ENCODE measurements around the gene KLHL26.

KLHL26 gene

DNA sequence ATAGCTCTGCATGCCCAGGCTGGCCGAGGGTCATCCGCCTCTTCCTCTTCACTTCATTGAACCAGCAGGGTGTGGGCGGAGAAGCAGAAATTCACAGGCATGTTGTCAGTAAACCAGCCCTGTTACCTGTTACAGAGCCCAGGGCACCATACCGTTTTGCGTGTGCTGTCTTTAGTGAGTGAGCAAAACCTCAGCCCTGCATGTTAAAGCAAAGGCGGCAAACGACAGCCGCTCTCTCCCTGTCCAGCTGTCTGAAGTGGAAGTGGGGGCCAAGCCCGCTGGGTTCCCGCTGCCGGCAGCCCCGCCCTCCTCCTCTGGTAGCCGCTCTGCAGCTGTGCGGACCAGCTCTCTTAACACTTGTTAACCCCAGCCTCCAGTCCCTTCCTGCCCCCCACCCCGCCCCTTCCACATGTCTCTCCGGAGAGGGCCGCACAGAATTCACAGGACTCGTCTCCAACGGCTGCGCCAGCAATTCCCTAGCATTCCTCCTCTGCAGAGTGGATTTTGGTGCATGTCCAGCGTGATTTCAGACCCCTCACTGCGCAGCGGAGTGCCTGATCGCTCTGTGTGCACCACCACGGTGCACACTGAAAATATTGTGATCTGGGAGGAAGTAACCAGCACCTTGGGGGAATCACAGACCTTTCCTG, 12.7 kb downstream of the KLHL26 start:
- no peak for DNase-seq

DNA sequence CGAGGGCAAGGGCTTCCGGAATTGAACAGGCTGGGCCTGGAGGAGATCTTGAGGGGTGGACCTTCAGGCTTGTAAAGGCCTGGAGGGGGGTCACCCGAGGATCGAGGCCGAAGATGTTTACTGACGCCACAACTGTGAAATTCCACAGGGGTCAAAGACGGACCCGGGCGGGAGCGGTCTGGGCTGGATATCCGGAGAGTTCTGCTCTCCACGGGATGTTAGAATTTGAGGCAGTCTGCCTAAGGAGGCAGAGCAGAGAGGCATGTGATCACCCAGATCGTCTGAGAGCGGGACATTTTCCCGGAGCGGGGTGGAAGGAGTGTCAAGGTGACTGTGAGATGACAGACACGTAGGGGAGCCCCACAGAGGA, 13.2 kb downstream of the KLHL26 start:
- no peak for DNase-seq

DNA sequence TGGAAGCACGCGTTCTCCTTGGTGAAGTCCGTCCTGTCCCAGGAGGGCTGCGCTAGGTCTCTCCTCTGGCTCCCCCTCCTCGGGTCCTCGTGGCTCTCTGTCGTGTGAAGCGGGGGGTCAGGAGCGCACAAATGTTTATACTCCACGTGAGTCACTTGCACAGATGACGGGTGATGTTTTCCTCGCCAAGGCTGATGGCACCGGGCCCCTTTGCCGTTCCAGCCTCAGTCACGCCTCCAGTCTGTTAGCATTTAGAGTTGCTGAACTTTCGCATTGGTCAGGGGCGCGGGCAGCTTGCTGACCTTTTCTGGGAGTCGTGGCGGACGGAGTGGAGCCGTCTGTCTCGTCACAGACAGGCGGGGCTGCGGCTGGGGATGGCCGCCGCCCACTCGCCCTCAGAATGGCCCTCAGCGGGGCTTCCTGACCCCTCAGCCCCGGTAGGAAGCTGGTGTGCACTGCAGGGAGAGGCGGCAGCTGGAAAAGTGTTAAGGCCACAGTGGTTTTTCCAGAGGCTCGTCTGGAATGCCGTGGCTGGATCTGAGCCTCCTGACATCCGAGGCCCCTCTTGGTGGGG, 13.7 kb downstream of the KLHL26 start:
- no peak for DNase-seq

DNA sequence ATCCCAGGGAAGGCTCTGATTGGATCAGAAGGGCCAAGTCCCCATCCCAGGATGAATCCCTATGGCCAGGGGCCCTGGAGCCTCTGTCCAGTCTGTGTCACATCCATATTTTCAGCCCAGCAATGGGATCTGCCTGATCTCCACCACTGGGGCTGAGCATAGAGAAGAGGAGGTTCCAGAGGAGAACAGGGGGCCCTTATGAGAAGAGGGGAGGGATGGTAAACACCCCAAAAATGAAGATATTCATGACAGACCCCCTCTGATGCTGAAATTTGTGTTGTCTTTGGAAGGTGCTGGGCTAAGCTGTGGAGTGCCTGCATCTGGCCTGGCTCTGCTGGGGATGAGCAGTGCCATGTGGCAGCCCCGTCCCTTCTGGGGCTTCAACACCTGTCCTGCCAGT, 14.5 kb downstream of the KLHL26 start:
- no peak for DNase-seq

DNA sequence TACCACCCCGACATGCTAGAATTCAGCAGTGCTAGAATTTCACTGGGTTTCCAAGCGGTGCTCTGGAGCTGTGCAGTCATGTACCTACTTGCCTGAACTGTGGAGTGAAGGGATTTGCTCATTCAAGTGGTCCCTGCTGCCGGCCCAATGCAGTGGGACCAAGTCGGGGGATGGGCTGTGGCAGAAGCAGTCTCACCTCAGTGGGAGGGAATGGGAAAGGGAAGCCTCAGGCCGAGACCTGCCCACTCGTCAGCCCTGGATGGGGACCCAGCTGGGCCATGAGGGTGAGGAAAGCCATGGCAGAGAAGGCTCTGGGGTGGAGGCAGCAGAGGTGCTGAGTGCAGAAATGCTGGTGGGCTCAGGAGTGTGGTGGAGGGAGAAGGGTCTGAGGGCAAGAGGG, 14.9 kb downstream of the KLHL26 start:
- DNase-seq: no peak

DNA sequence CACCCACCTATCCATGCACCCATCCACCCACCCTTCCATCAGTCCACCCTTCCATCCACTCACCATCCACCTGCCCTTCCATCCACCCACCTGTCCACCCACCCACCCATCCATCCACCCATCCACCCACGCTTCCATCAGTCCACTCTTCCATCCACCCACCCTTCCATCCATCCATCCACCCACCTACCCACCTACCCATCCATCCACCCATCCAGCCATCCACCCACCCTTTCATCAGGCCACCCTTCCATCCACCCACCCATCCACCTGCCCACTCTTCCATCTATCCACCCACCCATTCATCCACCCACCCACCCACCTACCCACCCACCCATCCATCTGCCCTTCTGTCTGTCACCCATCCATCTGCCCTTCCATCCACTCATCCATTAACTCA, 17.0 kb downstream of the KLHL26 start:
- no peak for DNase-seq

DNA sequence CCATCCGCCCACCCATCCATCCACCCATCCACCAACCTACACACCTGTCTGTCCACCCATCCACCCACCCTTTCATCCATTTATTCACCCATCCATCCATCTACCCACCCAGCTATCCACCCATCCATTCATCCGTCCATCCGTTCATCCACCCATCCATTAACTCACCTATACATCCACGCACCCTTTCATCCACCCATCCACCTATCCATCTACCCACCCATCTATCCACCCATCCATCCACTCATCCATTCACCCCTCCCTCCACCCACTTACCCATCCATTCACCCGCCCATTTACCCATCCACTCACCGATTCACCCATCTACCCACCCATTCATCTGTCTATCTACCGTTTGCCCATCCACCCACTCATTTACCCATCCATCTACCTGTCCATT, 17.6 kb downstream of the KLHL26 start:
- DNase-seq: no peak

DNA sequence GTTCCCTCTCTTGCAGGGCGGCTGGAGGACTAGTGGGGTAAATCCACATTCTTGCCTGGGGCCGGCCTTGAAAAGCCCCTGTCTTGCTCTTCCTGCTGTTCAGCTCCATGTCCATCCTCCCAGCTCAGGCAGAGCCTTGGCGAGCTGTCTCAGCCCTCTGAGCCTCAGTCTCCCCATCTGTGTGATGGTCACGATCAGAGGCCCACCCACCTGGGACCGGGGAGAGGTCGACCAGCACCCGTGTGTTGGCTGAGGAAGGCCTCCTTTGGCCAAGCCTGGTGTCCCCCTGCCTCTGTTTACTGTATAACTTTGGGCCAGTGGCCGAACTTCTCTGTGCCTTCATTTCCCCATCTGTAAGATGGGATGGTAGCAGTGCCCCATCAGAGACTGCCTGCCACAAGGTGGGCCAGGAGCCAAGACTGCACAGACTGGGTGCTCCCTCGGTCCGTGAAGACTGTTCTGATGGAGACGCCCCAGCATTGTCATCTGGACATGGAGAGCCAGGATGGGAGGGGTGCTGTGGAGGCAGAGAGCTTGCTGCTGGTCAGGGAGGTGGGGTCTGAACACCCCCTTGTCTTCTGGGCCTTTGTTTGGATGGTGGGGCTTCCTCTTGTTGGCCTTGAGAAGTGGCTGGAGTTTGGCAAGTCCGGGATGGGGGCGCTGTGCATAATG, 18.5 kb downstream of the KLHL26 start:
- DNase-seq: no peak

DNA sequence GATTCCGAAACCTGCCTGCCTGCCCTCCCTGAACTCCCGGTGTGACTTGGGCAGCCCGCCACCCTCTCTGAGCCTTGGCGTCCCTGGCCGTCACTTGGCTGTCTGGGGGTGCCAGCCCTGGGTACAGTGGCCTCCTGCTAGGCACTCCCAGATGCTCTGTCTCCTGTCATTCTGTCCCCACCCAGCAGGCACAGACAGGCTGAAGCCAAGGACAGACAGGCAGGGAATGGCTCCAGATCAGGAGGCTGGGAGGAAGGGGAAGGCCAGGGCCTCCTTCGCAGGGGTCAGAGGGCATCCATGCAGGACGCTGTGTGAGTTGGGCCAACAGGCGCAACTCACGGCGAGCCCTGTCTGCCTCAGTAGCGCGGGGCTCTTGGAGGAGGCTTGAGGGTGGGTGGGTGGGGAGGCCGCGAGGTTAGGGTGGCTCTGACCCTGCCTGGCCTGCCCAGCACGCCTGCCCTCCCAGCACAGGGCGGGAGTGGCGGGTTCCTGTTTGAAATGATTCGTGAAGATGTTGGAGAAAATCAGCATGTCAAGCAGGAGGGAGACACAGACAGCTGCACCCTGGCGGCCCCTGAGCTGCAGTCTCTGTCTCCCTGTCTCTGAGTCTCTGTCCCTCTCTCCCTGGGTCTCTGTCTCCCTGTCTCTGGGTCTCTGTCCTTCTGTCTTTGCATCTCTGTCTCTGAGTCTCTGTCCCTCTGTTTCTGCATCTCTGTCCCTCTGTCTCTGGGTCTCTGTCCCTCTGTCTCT, 19.7 kb downstream of the KLHL26 start:
- no peak for DNase-seq

DNA sequence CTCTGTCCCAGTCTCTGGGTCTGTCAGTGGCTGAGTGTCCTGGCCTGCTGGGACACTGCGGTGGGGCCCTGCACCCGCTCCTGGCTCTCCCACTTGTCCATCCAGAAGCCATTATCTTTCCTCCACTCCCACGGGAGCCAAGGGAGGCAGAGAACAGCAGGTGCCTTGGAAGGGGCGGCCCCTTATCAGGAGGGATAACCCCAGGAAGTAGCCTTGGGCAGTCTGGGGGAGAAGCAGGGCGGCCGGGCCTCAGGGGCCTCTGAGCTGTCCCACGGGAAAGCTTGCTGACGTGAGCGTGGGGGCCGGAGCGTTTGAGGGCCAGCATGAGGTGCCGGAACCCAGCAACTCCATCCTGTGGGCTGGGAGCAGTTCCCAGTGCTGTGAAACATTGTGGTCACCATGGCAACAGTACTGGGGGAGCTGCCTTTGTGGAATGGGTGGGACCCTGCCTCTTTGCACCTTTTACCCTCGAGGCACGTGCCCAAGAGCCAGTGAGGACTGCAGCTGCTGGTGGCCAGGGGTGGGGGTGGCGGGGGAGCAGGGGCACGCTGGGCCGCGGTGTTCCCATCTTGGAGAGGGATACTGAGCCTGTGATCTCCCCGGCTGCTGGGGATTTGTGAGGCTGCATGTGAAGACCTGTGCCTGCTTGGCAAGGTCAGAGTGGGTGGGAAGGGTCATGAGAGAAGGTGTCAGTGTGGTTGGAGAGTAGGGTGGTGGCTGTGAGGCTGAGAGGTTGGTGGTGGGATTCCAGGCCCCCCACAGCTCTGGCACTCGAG, 20.9 kb downstream of the KLHL26 start:
- peak; percentile 62 for DNase-seq

DNA sequence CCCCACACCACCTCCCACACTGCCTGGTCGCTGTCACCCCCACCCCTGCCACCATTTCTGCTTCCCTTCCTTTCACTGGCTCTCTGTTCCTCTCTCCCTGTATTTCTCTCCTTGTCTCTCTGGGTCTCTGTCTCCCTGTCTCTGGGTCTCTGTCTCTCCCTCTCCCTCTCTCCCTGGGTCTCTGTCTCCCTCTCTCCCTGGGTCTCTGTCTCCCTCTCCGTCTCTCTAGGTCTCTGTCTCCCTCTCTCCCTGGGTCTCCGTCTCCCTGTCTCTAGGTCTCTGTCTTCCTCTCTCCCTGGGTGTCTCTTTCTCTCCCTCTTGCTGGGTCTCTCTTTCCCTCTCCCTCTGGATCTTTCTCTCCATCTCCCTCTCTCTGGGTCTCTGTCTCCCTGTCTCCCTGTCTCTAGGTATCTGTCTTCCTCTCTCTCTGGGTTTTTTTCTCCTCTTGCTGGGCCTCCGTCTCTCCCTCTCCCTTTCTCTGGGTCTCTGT, 21.6 kb downstream of the KLHL26 start:
- no peak for DNase-seq

DNA sequence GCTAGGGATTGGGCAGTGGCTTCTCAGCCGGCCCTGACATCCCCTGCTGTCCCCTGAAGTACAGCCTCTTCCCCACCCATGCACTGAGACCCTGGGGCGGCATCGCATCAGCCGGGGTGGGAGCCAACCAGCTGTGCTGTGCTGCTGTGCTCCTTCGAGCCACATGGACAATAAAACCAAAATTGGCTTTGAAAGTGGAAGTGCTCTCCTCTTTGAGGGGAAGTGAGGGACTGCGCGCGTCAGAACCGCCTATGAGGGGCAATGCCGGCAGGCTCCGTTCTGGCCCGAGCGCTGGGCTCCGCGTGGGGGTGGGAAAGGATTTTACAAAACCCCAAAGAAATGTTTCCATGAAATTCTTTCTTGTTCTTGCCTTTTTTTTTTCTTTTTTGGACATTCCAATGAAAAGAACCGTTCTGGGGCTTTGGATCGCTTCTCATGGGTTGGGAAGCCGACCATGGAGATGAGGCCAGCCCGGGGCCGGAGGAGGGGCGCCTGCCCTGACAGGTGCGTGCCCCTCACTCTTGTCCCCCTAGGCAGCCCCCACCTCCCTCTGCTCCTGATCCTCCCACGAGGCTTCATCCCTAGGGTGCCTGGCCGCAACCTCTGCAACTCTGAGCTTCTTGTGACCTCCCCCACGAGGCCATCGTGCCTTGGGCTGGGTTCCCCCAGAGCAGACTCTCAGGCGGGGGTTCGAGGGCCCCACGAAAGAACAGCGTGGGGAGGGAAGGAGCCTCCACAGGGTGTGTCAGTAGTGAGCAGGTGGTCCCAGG, 22.6 kb downstream of the KLHL26 start:
- DNase-seq: no peak

DNA sequence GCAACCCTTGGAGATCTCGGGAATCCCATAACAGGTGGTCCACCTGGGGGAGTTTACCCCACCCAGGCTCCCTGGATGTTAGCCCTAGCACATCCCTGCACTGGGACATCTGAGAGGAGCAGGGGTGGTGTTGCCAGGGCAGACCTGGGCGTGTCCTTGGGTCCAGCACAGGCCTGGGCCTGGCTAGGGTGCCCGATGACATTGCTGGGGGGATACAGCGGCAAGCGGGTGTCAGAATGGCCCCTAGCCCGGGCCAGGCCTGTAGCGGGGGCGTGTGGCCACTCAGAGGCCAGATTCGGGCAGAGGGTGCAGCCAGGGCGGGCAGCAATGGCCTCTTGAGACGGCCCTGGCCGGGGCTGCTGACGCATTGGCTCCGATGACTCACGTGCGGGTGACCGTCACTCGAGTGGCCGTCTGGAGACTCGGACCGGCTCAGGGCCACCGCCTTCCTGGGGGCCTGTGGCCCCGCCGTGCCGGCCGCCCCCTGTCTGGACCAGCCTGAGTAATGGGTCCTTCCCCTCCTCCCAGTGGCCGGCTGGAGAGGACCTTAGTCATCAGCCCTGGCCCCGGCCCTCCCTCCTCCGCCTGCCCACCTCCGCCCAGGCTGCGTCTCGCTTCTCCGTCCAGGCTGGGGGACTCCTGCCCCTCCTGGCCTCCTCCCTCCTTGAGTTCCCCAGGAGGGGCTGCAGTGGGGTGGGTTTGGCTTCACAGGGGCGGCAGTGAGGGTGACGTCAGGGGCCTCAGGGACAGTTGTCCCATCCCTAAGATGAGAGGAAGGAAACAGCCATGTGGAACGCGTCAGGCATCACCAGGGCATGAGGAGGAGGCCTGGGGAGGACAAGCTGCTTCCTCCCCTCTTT, 23.5 kb downstream of the KLHL26 start:
- no peak for DNase-seq

DNA sequence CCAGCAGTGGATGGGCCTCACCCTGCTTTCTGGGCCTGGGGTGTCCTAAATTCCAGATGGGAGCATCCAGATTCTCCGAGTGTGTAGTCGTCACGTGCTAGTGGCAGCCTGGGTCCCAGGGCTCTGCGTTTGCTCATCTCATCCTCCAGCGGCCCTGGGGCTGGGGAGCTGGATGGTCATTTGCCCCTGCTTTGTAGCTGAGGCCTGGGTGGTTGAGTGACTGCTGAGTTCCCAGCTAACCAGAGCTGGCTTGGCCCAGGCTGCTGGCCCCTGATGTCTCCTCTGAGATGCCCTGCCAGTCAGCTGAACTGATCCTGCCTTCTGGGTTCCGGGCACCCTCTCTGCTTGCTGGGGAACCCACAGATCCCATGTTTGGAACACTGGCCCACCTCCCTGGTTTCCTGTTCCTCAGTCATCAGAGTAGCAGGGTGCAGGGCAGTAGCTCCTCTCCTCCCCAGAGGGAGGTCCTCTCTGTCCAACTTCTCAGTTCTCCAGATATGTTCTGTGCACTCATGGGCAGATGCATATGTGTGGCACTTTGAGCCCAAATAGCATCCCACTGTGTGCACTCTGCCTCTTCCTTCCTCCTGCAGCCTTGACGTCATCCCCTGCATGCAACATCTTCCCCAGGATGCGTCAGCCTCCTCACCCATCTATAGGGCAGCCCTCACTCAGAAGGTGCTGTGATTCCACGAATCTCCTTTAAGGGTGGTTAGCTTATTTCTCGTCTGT, 24.3 kb downstream of the KLHL26 start:
- no peak for DNase-seq

DNA sequence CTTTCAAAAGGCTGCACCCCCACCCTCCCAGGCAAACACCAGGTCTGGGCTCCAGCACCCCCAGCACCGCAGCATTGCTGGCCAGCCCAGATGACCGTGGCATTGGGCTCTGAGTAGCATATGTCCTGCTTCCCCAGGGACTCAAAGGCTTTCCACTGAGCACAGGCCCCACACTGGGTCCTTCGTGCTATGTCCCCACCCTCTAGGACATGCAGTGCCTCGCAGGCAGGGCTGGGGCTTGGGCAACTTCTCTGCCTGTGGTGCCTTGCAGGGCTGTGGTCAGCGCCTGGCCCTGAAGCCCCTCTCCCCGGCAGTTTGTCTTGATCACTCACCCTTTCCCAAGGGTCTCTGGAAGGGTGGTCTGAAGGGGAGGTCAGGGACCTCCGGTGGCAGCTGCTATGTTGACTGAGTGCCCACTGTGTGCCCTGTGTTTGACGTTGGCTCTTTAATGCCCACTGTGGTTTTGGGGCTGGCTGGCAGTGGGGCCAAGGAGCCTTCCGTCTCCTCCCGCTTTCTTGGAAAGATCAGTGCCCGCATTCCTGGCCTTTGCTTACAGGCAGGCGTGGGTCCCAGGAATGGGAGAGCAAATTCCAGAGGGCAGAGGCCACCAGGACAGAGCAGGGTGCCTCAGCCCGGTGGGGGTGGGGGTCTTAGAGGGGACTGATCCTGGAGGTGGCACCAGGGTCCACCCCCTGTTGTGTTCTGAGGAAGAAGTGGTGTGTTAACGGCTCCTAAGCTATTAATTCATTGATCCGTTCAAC, 26.3 kb downstream of the KLHL26 start:
- DNase-seq: no peak

DNA sequence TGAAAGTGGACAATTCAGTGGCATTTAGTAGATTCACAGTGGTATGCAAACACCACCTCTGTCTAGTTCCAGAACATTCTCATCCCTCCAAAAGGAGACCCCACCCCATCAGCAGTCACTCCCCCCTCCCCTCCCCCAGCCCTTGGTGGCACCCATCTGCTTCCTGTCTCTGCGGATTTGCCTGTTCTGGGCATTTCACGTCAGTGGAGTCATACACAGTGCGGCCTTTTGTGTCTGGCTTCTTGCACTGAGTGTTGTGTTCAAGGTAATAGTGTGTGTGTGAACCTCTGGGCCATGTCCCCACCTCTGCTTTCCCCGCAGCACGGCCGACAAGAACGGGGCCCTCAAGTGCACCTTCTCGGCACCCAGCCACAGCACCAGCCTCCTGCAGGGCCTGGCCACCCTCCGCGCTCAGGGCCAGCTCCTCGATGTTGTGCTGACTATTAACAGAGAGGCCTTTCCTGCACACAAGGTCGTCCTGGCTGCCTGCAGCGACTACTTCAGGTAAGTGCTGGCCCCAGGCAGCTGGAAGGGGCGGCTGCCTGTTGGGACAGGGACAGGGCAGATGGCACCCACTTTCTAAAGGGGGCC, 27.2 kb downstream of the KLHL26 start:
- no peak for DNase-seq

DNA sequence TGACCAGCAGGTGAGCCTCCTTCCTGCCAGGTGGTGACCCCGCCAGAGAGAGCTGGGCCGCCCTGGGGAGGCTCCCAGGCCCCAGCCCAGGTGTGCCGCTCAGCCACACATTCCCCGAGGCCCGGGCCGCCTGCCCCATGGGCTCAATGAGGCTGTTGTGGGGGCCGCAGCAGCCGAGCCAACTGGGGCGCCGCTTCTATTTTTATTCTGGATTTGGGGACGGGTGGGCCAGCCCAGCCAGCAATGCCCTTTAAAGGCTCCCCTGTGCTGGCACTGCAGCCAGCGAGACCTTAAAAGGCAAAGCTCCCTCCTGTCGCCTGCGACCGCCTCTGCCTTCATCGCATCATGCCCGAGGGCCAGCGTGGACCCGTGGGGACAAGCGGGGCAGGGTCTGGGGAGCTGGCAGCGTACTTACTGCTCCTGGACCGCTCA, 29.0 kb downstream of the KLHL26 start:
- DNase-seq: no peak

DNA sequence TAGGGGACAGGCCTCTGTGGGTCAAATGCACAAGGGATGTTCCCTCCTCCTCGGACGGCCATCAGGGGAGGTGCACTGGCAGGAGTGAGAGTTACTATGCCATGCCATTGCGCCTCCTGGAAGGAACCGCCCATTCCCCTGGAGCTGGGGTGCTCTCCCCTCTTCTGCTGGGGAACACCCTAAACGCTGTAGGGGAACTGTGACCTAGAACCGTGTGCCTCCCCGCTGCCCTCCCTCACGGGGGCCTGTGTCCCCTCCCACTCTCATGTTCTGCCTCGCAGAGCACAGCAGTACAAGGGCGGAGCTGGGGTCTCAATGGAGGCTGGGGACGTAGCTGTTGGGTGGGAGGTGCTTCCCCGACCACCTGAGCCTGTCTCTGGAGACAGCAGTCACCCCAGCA, 29.5 kb downstream of the KLHL26 start:
- DNase-seq: no peak

DNA sequence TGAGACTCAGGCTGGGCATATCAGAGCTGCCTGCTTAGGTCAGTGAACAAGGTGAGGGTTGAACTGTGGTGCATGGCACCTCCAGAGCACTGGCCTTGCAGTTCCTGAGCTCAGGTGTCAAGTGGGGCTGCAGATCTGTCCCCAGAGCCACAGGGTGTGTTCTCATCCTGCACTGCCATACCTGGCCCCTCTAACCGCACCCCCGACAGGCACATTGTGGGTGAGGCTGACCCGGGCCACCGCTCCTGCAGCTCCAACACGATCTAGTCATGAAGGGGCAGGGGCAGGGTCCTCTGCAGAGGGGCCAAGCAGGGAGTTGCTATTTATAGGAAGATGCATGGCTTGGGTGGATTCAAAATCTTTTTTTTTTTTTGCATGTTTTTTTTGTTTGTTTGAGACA, 30.0 kb downstream of the KLHL26 start:
- no peak for DNase-seq
